Activated naive CD4-positive, alpha-beta T cell treated with anti-CD3 and anti-CD28 coated beads, Interleukin-2, amount 10 ng/mL, durations not matched to agents 5 hours and 36 hours (primary cell): Measurements from ENCODE around the gene SPG7. TPM values are rescaled to one million over a fixed set of nuclear protein-coding genes. Genes with fewer than 3 reads are reported as not detected.

Experiments
- total RNA-seq, 2 experiments: library from RNA; stranded (reverse); gene quantifications; one replicate each; pipeline ENCODE4 v1.2.3, GENCODE V29; 2021

Gene SPG7
- total RNA-seq, result 100 to 1,000 TPM in 1 of 2 experiments, 10 to 100 TPM in 1; 98.8 to 101 TPM

DNA sequence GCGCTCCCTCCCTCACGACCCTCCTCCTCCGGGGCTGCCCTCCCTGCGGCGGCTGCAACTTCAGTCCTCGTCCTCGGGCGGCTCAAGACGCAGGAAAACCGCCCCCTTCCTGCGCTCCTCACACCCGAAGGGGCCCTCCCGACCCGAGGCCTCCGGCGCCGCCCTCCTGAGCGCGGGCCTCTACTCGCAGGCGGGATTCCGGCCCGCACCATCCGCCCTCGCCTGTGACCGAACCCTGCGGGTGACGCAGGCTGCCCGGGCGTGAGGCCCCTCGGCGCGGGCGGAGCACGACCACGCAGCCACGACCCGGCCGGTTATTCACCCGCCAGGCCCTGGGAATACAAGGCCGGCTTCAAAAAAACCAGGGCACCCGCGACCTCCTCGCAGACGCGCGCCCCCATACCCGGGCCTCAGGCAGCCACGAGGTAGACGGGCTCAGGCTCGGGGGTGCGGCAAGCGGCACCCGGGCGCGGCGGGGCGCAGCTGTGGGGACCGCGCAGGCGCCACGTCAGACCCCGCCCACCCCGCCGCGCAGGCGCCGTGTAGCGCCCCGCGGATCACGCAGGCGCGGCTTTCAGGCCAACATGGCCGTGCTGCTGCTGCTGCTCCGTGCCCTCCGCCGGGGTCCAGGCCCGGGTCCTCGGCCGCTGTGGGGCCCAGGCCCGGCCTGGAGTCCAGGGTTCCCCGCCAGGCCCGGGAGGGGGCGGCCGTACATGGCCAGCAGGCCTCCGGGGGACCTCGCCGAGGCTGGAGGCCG is at the start of gene SPG7:
Gene SPG7, plus strand, starts transcription at position 570 of the 757 bp plus-strand sequence. Its CDS starts 15 bp downstream, at position 585.

GRCh38 chr16:89490439-89491237 is 17.6 kb upstream of the SPG7 start, which contains the start of gene ANKRD11:
TSS of gene ANKRD11 (minus strand) at chr16:89490561. CDS start at chr16:89317019, 173,542 bp downstream.

GRCh38 chr16:89560378-89561141 is 52.4 kb downstream of the SPG7 start, which contains the start of gene RPL13:
TSS of gene RPL13 (plus strand) at chr16:89560682. CDS start at chr16:89560960, 278 bp downstream.

DNA sequence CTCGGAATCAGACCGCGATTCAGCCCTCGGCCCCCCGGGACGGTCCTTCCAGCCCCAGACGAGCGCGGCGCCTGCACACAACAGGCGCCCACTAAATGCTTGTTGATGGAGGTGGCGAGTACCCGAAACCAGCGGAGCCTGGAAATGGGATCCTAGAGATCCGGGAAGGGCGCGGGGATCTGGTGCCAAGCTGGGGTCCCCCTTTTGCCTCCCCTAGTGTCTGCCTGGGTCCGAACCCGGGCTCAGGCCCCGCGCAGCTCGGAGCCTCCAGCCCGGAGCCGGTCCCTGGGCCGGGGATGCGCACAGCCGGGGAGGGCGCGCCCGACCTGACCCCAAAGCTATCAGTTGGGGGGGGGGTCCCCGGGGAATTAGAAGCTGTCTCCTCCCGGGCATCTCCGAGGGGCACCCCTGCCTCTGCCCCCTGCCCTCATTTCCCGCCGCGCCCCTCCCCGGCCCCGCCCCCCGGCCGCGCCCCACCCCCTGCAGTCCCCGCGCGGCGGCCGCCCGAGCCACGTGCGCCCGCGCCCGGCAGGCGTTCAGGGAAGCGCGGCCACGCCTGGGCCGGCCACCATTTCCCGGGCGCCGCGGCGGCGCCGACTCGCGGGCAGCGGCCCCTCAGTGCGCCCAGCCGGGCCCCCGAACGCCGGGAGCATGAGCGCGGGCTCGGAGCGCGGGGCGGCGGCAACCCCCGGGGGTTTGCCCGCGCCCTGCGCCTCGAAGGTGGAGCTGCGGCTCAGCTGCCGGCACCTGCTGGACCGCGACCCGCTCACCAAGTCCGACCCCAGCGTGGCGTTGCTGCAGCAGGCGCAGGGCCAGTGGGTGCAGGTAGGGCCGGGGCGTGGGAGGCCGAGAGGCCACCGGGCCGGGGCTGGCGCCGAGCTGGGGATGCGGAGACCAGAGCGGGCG is 67.3 kb downstream of the SPG7 start, which contains the start of gene CPNE7:
Gene CPNE7, plus strand, starts transcription at position 512 of the 906 bp plus-strand sequence. Its CDS starts 140 bp downstream, at position 652.

Other genes with a start within 250 kb of the SPG7 start
- 100 to 1,000 TPM; 173 to 178 TPM for gene ANKRD11, start 17.8 kb upstream of the SPG7 start, total RNA-seq
- 1,000 to 10,000 TPM; 3,512 to 3,557 TPM for gene RPL13, start 52.3 kb downstream of the SPG7 start, total RNA-seq
- gene CPNE7, start 67.4 kb downstream of the SPG7 start, total RNA-seq, result 1 to 10 TPM; 3.6 to 3.7 TPM
- gene DPEP1, start 105.2 kb downstream of the SPG7 start, total RNA-seq, result not detected
- gene CHMP1A, start 149.3 kb downstream of the SPG7 start, total RNA-seq, result 10 to 100 TPM; 81.2 to 87.0 TPM
- 10 to 100 TPM in 1 of 2 experiments, 1 to 10 TPM in 1; 9.8 to 10.2 TPM for gene SPATA33, start 149.4 kb downstream of the SPG7 start, total RNA-seq
- gene CDK10, start 178.3 kb downstream of the SPG7 start, total RNA-seq, result 100 to 1,000 TPM in 1 of 2 experiments, 10 to 100 TPM in 1; 92.6 to 111 TPM
- 10 to 100 TPM; 10.3 to 10.7 TPM for gene SPATA2L, start 193.3 kb downstream of the SPG7 start, total RNA-seq
- gene VPS9D1, start 212.5 kb downstream of the SPG7 start, total RNA-seq, result 10 to 100 TPM; 10.2 to 12.6 TPM
- gene ZNF276, start 213.1 kb downstream of the SPG7 start, total RNA-seq, result 10 to 100 TPM; 89.5 to 94.4 TPM